GM12891 (cell line): ENCODE results near the gene ADAMTS13.

Experiments used
- POLR2A ChIP-seq: IDR thresholded peaks from 2 replicates; pipeline ENCODE4 v1.6.1; 2011; ENCODE audit warnings: low read depth, low read length, control low read depth
- POLR2AphosphoS5 ChIP-seq: IDR thresholded peaks from 2 replicates; pipeline ENCODE4 v1.6.1; 2011; ENCODE audit warnings: low read depth, low read length, control low read depth
- SPI1 ChIP-seq: IDR thresholded peaks from 2 replicates; pipeline ENCODE4 v1.6.1; 2011; ENCODE audit warnings: low read depth, low read length, control low read depth
- TAF1 ChIP-seq: IDR thresholded peaks from 2 replicates; pipeline ENCODE4 v1.6.1; 2011; ENCODE audit warnings: low read depth, low read length, control low read depth

- TF ChIP-seq SPI1 (no peak), POLR2AphosphoS5 (no peak), TAF1 (no peak), POLR2A (no peak)
Observed at GRCh38 chr9:133419005-133419404, 3.2 kb upstream of the ADAMTS13 start.
